Peyer's patch (tissue), 4 donors: ENCODE results near the gene SOX8.

ENCODE experiments used
- CTCF ChIP-seq, 6 experiments: fragments of 450-650 bp in 4 of 6; fragments of 200-600 bp in 2 of 6; sonication (generic) in 1 of 6; IDR thresholded peaks; one replicate each; pipeline ENCODE4 v1.5.1; 2017 to 2019; ENCODE audit warnings: antibody characterized with exemption in 6 of 6, mild to moderate bottlenecking in 3 of 6, moderate library complexity in 1 of 6
- POLR2A ChIP-seq, 2 donors: fragments of 450-650 bp; IDR thresholded peaks; one replicate each; pipeline ENCODE4 v1.5.1; 2017; ENCODE audit warnings: antibody characterized with exemption in 2 of 2, mild to moderate bottlenecking in 2 of 2, moderate library complexity in 2 of 2

GRCh38 chr16:980595-980854 is 1.0 kb upstream of the SOX8 start:
- TF ChIP-seq CTCF (IDR thresholded peaks at IDR 0.05) (no peak), POLR2A (IDR thresholded peaks at IDR 0.05) (no peak)
